NCI-H1930 (cell line): ENCODE measurements around the gene ITGB2.
"Not testable (repeated sequence)": the region's sequence is repeated elsewhere in the genome, so short reads cannot be mapped to it uniquely, and the experiment has no call there.

Experiments
- DNase-seq, 2 experiments: peaks; one replicate each; lab custom pipeline; 2025; lab: John Stamatoyannopoulos, UW

The ITGB2 gene

DNA sequence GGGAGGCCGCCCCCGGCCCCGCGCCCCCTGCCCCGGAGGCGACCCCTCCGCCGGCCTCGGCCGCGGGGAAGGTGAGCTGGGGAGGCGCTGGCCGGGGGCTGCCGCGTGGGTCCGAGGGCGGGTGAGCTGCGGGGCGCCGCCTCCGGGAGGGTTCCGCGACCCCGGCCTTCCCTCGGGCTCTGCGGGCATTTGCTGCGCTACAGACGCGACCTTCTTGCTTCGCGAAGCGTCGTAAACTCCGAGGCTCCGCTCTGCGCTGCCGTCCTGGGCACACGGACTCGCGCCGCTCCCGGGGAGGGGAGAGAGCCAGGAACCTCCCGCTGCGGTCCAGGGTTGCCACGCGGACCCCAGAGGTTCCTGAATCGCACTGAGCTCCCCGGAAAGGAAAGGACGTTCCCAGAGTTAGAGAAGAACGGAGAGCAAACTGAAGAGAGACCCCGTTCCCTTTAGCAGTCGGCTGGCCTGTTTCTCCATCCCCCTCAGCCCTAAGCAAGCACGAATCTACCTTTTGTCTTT, 19.5 kb upstream of the ITGB2 start:
- no peak for DNase-seq

GRCh38 chr21:44939532-44940115, 18.9 kb upstream of the ITGB2 start, which contains the start of gene SLX9:
Gene SLX9 (plus strand): TSS chr21:44940029. CDS start chr21:44940058, 29 bp downstream.
- peak; percentile 51 to 77 for DNase-seq

DNA sequence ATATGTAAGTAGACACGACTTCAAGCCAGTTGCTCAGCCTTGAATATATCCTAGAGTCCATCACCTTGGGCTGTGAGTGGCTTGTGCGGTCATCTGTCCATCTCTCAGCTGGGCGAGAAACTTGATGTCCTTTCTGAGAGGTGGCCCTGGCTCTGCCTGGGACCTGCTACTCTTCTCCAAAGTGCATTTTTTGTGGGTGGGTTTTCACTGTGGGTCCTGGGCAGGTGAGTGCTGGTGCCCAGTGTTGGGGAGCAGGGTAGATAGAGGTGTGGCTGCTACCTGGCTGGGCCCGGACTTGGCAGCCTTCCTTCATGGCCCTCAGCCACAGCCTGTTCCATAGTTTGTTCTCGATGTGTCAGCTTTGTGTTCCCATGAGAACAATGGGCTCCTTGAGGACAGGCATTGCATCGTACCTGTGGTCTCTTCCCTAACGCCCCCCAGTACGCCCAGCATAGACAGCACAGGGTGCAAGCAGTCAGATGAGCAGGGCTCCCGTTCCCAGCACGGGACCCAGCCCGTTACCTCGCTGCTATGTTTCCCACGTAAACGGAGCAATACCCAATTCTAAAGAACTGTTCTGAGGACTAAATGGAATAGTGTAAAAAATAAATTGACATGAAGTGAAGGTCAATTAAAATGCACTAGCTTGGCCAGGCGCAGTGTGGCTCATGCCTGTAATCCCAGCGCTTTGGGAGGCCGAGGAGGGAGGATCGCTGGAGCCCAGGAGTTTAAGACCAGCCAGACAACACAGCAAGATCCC, 18.3 kb upstream of the ITGB2 start:
- DNase-seq: no peak

- DNase-seq: no peak
Measured at GRCh38 chr21:44935533-44935927, 14.8 kb upstream of the ITGB2 start.

GRCh38 chr21:44934797-44935532, 14.3 kb upstream of the ITGB2 start:
- DNase-seq: no peak

GRCh38 chr21:44934276-44934675, 13.6 kb upstream of the ITGB2 start:
- DNase-seq: no peak

DNA sequence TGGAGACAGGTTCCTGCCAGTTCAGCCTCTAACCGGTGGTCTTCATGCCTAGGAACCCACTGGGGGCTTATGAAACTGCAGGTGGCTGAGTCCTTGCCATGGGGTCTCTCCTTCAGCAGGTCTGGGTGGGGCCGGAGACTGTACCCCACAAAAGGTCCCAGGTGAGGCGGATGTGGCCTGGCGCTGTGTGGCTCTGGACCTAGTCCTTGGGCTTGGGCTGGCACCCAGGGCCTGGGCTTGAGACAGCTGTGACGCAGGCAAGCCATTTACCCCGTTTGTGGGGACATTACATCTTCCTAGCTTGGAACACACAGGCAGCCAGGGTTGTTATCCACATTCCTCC, 13.2 kb upstream of the ITGB2 start:
- no peak for DNase-seq

- DNase-seq: no peak
Measured at GRCh38 chr21:44933199-44933917, 12.7 kb upstream of the ITGB2 start.

DNA sequence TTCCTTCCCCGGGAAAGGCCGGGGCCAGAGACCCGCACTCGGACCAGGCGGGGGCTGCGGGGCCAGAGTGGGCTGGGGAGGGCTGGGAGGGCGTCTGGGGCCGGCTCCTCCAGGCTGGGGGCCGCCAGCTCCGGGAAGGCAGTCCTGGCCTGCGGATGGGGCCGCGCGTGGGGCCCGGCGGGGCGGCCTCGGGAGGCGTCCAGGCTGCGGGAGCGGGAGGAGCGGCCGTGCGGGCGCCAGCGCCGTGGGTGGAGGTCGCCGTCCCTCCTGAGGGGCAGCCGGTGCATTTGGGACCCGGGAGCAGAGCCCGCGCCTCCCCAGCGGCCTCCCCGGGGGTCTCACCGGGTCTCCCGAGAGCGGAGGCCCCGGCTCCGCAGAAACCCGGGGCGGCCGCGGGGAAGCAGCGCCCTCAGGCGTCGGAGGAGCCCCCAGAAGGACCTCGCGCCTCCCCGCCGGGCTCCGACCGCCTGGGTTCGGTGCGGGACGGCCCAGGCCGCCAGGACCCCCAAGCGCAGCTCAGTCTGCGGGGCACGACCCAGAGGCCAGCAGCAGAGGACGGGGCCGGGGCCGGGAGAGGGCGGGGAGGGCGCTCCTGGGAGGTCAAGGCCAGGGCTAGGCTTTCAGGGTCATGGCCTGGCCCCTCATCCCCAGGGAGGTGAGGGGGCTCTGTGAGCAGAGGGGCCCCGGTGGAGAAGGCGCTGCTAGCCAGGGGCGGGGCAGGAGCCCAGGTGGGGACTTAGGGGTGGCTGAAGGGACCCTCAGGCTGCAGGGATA, 11.9 kb upstream of the ITGB2 start:
- peak in 1 of 2 experiments; percentile 7 for DNase-seq

GRCh38 chr21:44931501-44932407, 11.1 kb upstream of the ITGB2 start:
- DNase-seq: no peak

DNA sequence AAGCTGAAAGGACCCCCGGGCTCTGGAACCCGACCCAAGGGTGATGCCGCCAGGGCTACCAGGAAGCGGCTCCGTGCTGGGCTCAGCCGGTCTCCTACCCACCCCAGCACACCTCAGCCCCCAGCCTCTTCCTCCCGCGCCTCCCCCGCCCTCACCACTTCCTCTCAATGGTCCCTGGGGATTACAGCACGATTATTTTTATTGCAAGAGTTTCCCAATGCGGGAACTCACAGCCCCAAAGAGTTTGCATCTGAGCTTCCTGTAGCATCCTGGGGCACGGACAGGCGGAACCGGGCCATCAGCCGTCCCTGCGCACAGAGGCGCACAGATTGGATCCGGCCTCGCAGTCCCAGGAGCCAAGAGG, 10.4 kb upstream of the ITGB2 start:
- no peak for DNase-seq

GRCh38 chr21:44930543-44930981, 9.9 kb upstream of the ITGB2 start:
- no peak for DNase-seq

- no peak for DNase-seq
Measured at GRCh38 chr21:44929799-44930542, 9.3 kb upstream of the ITGB2 start.

DNA sequence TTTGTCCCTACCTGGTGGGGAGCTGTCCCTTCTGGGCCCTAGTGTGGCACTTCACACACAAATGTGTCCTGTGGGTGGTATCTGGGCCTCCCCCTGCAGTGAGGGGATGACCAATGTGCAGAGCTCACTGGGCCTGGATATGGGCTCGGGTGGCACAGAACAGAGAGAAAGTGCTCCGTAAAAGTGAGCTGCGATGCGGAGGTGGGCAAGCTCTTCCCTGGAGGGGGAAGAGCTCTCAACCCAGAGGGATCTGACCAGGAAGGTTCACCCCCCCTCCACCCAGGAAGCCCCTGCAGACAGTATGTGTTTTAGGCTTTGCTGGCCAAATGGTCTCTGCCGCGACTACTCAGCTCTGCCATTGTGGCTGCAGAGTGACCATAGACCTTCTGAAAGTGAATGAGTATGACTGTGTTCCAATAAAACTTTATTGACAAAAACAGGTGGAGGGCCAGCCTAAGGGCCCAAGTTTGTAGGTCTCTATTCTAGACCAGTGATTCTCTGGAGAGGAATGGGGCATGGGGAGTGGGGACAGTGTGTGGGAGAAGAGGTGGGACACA, 8.6 kb upstream of the ITGB2 start:
- DNase-seq: no peak

DNA sequence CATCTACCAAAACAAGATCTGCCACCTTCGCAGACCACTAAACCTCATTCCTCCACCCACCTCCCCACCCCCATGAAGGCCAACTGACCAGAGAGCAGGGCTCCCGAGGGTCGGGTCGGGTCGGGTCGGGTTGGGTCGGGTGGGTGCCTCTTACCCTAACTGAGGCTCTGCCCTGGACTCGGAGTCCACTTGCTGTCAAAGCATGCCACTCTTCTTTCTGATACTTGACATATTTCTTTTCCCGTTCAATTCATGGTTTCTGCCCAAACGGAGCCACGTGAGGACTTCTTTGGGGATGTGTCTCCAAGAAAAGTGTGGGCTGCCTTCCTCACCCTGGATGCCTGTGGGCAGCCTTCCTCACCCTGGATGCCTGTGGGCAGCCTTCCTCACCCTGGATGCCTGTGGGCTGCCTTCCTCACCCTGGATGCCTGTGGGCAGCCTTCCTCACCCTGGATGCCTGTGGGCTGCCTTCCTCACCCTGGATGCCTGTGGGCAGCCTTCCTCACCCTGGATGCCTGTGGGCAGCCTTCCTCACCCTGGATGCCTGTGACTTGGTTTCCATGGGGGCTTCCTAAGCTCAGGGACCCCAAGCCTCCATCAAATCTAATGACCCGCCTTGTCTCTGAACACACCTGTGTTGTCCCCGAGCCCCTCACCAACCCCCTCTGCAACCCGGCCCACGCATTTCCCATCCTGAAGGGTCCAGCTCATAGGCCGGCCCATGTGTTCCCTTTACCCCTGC, 8.0 kb upstream of the ITGB2 start:
- DNase-seq: not testable (repeated sequence)

DNA sequence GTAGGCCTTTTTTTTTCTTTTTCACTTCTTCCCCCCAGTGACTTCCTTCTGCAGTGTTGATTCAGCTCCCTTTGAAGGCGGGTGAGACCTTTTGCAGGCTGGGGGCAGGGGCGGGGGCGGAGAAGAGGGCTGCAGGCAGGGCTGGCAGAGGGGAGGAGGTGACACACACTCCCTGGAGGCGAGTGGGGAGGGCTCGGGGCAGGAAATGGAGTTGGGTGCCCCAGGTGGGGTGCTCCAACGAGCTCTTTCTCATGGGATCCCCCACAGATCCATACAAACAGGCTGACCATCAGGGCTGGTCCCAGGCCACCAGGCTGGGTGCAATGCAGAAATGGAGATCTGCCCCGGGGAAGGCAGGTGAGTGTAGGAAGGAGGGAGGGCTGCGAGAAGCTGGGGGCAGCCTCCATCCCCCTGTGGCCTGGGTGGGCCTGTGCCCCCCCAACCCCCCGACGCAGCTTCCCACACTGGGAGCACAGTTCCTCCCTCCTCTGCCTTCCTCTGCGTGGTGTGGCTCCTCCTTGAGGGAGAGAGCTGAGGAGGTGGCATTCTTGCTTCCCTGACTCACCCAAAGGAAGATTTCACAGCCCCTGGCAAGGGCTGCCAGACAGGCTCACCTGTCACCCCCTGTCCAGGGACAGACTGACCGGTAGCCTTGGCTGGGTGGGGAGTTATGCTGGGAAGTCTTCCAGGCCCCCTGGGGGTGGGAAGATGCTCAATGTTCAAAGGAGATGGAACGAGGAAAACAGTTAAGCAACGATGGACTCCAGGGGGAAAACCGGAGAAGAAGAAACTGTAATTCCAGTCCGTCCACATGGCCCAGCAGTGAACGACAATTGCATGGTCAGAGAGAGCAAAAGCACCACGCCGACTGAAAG, 7.1 kb upstream of the ITGB2 start:
- no peak for DNase-seq

DNA sequence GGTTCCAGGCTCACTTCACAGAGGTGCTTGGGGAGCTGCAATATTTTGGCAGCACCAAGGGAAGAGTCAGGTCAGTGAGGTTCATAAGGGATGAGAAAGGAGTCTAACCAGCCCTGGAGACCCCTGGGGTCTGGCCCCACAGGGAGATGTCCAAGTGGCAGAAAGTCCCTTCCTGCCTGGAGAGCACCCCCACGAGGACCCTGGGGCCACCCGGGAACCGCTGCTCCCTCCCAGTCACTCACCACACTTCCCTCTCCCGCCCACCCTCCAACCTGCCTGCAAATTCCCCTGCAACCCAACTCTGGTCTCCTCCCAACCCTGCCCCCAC, 6.5 kb upstream of the ITGB2 start:
- no peak for DNase-seq
